WTC11 (cell line): ENCODE data around the gene NFIC. TPM values are rescaled to one million over a fixed set of nuclear protein-coding genes. Genes with fewer than 3 reads are reported as not detected.

Source experiments
- ATAC-seq: fragments of 200-7000 bp; cut with Tn5 transposase; 2 replicates; pipeline ENCODE4 v1.10.0; 2021; ENCODE audit warnings: mild to moderate bottlenecking, moderate library complexity
- CTCF ChIA-PET: fragments of 300-600 bp; sonication (Branson Sonifier 250); formaldehyde crosslinking; loops from one replicate; lab custom pipeline; 2021; ENCODE audit warnings: antibody characterized with exemption; lab: Charles Lee
- POLR2A ChIA-PET: fragments of 350-600 bp; sonication (Branson Sonifier 250); formaldehyde crosslinking; loops from one replicate; lab custom pipeline; 2021; ENCODE audit warnings: antibody characterized with exemption; lab: Charles Lee
- DNase-seq: peaks from one replicate; pipeline ENCODE4 v3.0.0; 2021; ENCODE audit warnings: low spot score
- H3K27ac Mint-ChIP-seq: 2 replicates; pipeline ENCODE4 v1.8.0; 2021; ENCODE audit warnings: mixed read lengths
- H3K27me3 Mint-ChIP-seq: 2 replicates; pipeline ENCODE4 v1.8.0; 2021; ENCODE audit warnings: low read depth, mild to moderate bottlenecking, moderate library complexity, mixed read lengths
- H3K36me3 Mint-ChIP-seq: 2 replicates; pipeline ENCODE4 v1.8.0; 2021; ENCODE audit warnings: mixed read lengths
- H3K4me1 Mint-ChIP-seq: 2 replicates; pipeline ENCODE4 v1.8.0; 2022; ENCODE audit warnings: mixed read lengths
- H3K4me3 Mint-ChIP-seq: 2 replicates; pipeline ENCODE4 v1.8.0; 2021; ENCODE audit warnings: mild to moderate bottlenecking, moderate library complexity, mixed read lengths
- H3K9me3 Mint-ChIP-seq: 2 replicates; pipeline ENCODE4 v1.8.0; 2021; ENCODE audit warnings: mixed read lengths
- ELF4 ChIP-seq: sonication (generic); formaldehyde crosslinking; IDR thresholded peaks from 2 replicates; pipeline ENCODE4 v1.8.1; 2022; ENCODE audit warnings: low read depth, mild to moderate bottlenecking, moderate library complexity, missing genetic modification reagents
- EMX1 ChIP-seq: fragments of 250-450 bp; sonication (Bioruptor Pico); IDR thresholded peaks from 2 replicates; pipeline ENCODE4 v1.8.0; 2021; ENCODE audit warnings: mild to moderate bottlenecking
- FOXK1 ChIP-seq: sonication (generic); formaldehyde crosslinking; IDR thresholded peaks from 2 replicates; pipeline ENCODE4 v1.8.0; 2022; ENCODE audit warnings: mild to moderate bottlenecking, moderate library complexity, missing genetic modification reagents
- GABPB1 ChIP-seq: sonication (generic); formaldehyde crosslinking; IDR thresholded peaks from 2 replicates; pipeline ENCODE4 v1.8.1; 2023; ENCODE audit warnings: mild to moderate bottlenecking, missing genetic modification reagents
- GRHL2 ChIP-seq: fragments of 250-450 bp; sonication (Bioruptor Pico); IDR thresholded peaks from 2 replicates; pipeline ENCODE4 v1.8.0; 2022; ENCODE audit warnings: mild to moderate bottlenecking, moderate library complexity; ENCODE audit not compliant: insufficient replicate concordance, severe bottlenecking
- NFYB ChIP-seq: sonication (generic); formaldehyde crosslinking; conservative IDR thresholded peaks from 2 replicates; pipeline ENCODE4 v1.8.0; 2022; ENCODE audit warnings: low read depth, missing genetic modification reagents
- NR1H2 ChIP-seq: sonication (generic); formaldehyde crosslinking; IDR thresholded peaks from 2 replicates; pipeline ENCODE4 v1.9.0; 2021; ENCODE audit warnings: mild to moderate bottlenecking, moderate library complexity, missing genetic modification reagents
- NR3C1 ChIP-seq: sonication (generic); formaldehyde crosslinking; conservative IDR thresholded peaks from 2 replicates; pipeline ENCODE4 v1.8.1; 2023; ENCODE audit warnings: low read depth, mild to moderate bottlenecking, missing genetic modification reagents
- SOX15 ChIP-seq: fragments of 250-450 bp; sonication (Bioruptor Pico); IDR thresholded peaks from 2 replicates; pipeline ENCODE4 v1.9.0; 2021; ENCODE audit warnings: mild to moderate bottlenecking
- SP1 ChIP-seq: sonication (generic); formaldehyde crosslinking; conservative IDR thresholded peaks from 2 replicates; pipeline ENCODE4 v1.8.1; 2022; ENCODE audit warnings: missing genetic modification reagents
- ZBTB43 ChIP-seq: sonication (generic); formaldehyde crosslinking; IDR thresholded peaks from 2 replicates; pipeline ENCODE4 v1.8.1; 2023; ENCODE audit warnings: mild to moderate bottlenecking, missing genetic modification reagents
- ZNF121 ChIP-seq: sonication (generic); formaldehyde crosslinking; IDR thresholded peaks from 2 replicates; pipeline ENCODE4 v1.8.0; 2023; ENCODE audit warnings: missing genetic modification reagents
- ZNF232 ChIP-seq: sonication (generic); formaldehyde crosslinking; IDR thresholded peaks from 2 replicates; pipeline ENCODE4 v1.8.0; 2022; ENCODE audit warnings: mild to moderate bottlenecking, missing genetic modification reagents
- ZNF416 ChIP-seq: fragments of 250-450 bp; sonication (Bioruptor Pico); IDR thresholded peaks from 2 replicates; pipeline ENCODE4 v1.9.0; 2021; ENCODE audit warnings: mild to moderate bottlenecking, inconsistent platforms
- ZNF532 ChIP-seq: fragments of 250-450 bp; sonication (Bioruptor Pico); IDR thresholded peaks from 2 replicates; pipeline ENCODE4 v1.9.0; 2021; ENCODE audit warnings: mild to moderate bottlenecking, borderline replicate concordance
- total RNA-seq: library from RNA; stranded (reverse); gene quantifications from 3 replicates; pipeline ENCODE4 v1.2.3, GENCODE V29; 2021
- TF ChIP-seq, protein P1 (sequence below): sonication (generic); formaldehyde crosslinking; IDR thresholded peaks from 2 replicates; pipeline ENCODE4 v1.8.0; 2022; ENCODE audit warnings: mild to moderate bottlenecking, missing genetic modification reagents
- TF ChIP-seq, protein P2 (sequence below): sonication (generic); formaldehyde crosslinking; IDR thresholded peaks from 2 replicates; pipeline ENCODE4 v1.8.0; 2022; ENCODE audit warnings: mild to moderate bottlenecking, missing genetic modification reagents
- TF ChIP-seq, protein P3 (sequence below): sonication (generic); formaldehyde crosslinking; IDR thresholded peaks from 2 replicates; pipeline ENCODE4 v1.8.1; 2023; ENCODE audit warnings: mild to moderate bottlenecking, moderate library complexity, missing genetic modification reagents

The NFIC gene
- total RNA-seq, 1 experiment from 2014 or later: 3.5 TPM

- Mint-ChIP-seq H3K27ac (no peak within 1 kb of the TSS), H3K4me1 (peaks cover 20% of the 10 kb centered on the region), H3K27me3 (peaks cover 6% of the 10 kb centered on the region), H3K9me3 (no peaks in the 10 kb centered on the region), H3K4me3 (peak within 1 kb of the TSS; percentile 22; the same call in 1 of the 2 replicates), H3K36me3 (no peaks in the 10 kb centered on the region)
- POLR2A ChIA-PET: no interaction called here
- no peak for ATAC-seq
- no peak for DNase-seq
- TF ChIP-seq ZNF121 (CRISPR knock-in tag) (peak; percentile 56; the same call in 1 of the 2 replicates), ZNF532 (CRISPR knock-in tag) (no peak), ZBTB43 (CRISPR knock-in tag) (no peak)
- CTCF ChIA-PET: interaction anchor here (0.7 to 2.5 kb wide), 6 partner anchors 11 to 175 kb away, joined by 3 to 26 read pairs (median 4); no protein-coding TSS in a partner anchor
Measured at GRCh38 chr19:3480383-3481091, 114.2 kb downstream of the NFIC start, which contains the start of gene SMIM24. Gene SMIM24, minus strand, starts transcription at chr19:3480525. Its CDS starts 62 bp downstream, at chr19:3480463.

GRCh38 chr19:3481241-3482090 lies 115.1 kb downstream of the NFIC start:
- DNase-seq (no peak), ATAC-seq (no peak)
- peaks cover 6% of the 10 kb centered on the region for H3K27me3 Mint-ChIP-seq
- POLR2A ChIA-PET: no interaction called here
- CTCF ChIA-PET: interaction anchor here (0.7 to 5.0 kb wide), 5 partner anchors 11 to 177 kb away, joined by 3 to 63 read pairs (median 3); no protein-coding TSS in a partner anchor
- no peaks in the 10 kb centered on the region for H3K9me3 Mint-ChIP-seq
- H3K36me3 Mint-ChIP-seq: no peaks in the 10 kb centered on the region
- peaks cover 20% of the 10 kb centered on the region for H3K4me1 Mint-ChIP-seq
- no peak overlapping the region for H3K4me3 Mint-ChIP-seq
- H3K27ac Mint-ChIP-seq: no peak overlapping the region
- TF ChIP-seq GRHL2 (CRISPR knock-in tag): no peak
- no peak for TF ChIP-seq NR1H2
- TF ChIP-seq ZNF232 (CRISPR knock-in tag): no peak
- no peak for TF ChIP-seq NR3C1 (CRISPR knock-in tag)
- no peak for TF ChIP-seq SP1 (CRISPR knock-in tag)
- no peak for TF ChIP-seq ELF4 (CRISPR knock-in tag)
- peak; percentile 65 for TF ChIP-seq GABPB1 (CRISPR knock-in tag)

DNA sequence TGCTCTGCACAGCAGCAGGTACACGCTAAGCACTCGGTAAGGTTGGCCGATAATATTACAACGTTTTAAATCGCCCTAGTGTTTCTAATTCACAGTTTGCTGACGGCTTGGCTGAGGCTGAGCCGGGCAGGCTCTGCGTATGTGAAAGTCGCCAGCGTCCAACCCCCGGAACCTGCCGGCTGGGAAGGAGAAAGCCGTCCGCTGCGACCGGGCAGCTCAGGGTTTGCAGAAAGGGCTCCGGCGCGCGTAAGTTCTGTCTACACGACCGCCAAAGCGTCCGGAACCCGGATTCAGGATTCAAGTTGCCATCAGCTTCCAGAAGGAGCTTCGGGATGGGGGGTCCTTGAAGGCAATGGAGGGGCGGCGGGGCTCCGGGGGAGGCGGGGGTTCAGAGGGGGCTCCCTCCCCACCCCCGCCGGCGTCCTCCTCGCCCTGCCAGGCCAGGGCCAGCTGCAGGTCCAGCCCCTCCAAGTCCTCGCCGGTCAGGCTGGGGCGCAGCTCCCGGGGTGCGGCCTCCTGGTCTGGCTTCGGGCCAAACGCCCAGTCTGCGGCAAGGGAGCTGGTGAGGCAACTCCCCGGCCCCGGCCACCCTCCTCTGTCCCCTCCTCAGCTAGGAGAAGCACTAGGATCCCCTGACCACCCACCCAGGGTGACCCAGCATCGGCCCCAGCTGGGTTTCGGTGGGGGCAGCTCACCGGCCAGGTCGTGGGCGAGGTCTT lies 116.3 kb downstream of the NFIC start:
- Mint-ChIP-seq H3K9me3 (0 out of 2 replicates have a peak, but pooled peaks cover 4% of the 10 kb centered on the region), H3K27me3 (peaks cover 6% of the 10 kb centered on the region), H3K4me1 (peaks cover 20% of the 10 kb centered on the region), H3K27ac (no peak overlapping the region), H3K4me3 (no peak overlapping the region), H3K36me3 (no peaks in the 10 kb centered on the region)
- CTCF ChIA-PET: interaction anchor here (1.2 to 5.0 kb wide), 5 partner anchors 10 to 207 kb away, joined by 3 to 63 read pairs (median 5); no protein-coding TSS in a partner anchor
- DNase-seq (no peak), ATAC-seq (no peak)
- POLR2A ChIA-PET: no interaction called here
- TF ChIP-seq FOXK1 (CRISPR knock-in tag): no peak
- TF ChIP-seq, protein P1, sequence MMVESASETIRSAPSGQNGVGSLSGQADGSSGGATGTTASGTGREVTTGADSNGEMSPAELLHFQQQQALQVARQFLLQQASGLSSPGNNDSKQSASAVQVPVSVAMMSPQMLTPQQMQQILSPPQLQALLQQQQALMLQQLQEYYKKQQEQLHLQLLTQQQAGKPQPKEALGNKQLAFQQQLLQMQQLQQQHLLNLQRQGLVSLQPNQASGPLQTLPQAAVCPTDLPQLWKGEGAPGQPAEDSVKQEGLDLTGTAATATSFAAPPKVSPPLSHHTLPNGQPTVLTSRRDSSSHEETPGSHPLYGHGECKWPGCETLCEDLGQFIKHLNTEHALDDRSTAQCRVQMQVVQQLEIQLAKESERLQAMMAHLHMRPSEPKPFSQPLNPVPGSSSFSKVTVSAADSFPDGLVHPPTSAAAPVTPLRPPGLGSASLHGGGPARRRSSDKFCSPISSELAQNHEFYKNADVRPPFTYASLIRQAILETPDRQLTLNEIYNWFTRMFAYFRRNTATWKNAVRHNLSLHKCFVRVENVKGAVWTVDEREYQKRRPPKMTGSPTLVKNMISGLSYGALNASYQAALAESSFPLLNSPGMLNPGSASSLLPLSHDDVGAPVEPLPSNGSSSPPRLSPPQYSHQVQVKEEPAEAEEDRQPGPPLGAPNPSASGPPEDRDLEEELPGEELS (CRISPR knock-in tag): no peak
- TF ChIP-seq, protein P2, sequence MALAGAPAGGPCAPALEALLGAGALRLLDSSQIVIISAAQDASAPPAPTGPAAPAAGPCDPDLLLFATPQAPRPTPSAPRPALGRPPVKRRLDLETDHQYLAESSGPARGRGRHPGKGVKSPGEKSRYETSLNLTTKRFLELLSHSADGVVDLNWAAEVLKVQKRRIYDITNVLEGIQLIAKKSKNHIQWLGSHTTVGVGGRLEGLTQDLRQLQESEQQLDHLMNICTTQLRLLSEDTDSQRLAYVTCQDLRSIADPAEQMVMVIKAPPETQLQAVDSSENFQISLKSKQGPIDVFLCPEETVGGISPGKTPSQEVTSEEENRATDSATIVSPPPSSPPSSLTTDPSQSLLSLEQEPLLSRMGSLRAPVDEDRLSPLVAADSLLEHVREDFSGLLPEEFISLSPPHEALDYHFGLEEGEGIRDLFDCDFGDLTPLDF (CRISPR knock-in tag): no peak
- no peak for TF ChIP-seq EMX1 (CRISPR knock-in tag)
- no peak for TF ChIP-seq SOX15
- TF ChIP-seq, protein P3, sequence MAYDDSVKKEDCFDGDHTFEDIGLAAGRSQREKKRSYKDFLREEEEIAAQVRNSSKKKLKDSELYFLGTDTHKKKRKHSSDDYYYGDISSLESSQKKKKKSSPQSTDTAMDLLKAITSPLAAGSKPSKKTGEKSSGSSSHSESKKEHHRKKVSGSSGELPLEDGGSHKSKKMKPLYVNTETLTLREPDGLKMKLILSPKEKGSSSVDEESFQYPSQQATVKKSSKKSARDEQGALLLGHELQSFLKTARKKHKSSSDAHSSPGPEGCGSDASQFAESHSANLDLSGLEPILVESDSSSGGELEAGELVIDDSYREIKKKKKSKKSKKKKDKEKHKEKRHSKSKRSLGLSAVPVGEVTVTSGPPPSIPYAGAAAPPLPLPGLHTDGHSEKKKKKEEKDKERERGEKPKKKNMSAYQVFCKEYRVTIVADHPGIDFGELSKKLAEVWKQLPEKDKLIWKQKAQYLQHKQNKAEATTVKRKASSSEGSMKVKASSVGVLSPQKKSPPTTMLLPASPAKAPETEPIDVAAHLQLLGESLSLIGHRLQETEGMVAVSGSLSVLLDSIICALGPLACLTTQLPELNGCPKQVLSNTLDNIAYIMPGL (CRISPR knock-in tag): no peak
- TF ChIP-seq NFYB: no peak
- TF ChIP-seq ZNF416 (CRISPR knock-in tag): no peak
